SK-N-SH treated with all-trans-retinoic acid at 6 μM for 48 hours (cell line): Measurements from ENCODE around the gene AADACL3.

Experiments
- ARNTL ChIP-seq: fragments of 450-650 bp; formaldehyde crosslinking; IDR thresholded peaks from 2 replicates; pipeline ENCODE4 v1.5.0; 2020; ENCODE audit warnings: low read depth, mild to moderate bottlenecking, moderate library complexity, borderline replicate concordance
- BACH2 ChIP-seq: fragments of 250-450 bp; sonication (Bioruptor Pico); IDR thresholded peaks from 2 replicates; pipeline ENCODE4 v1.9.0; 2021; ENCODE audit warnings: mild to moderate bottlenecking, borderline replicate concordance
- CSDC2 ChIP-seq: fragments of 250-450 bp; sonication (Bioruptor Pico); IDR thresholded peaks from 2 replicates; pipeline ENCODE4 v1.5.0; 2020; ENCODE audit warnings: mild to moderate bottlenecking, moderate library complexity
- GLIS3 ChIP-seq: fragments of 250-450 bp; sonication (Bioruptor Pico); IDR thresholded peaks from 2 replicates; pipeline ENCODE4 v1.5.0; 2020; ENCODE audit warnings: mild to moderate bottlenecking, moderate library complexity
- SNAI2 ChIP-seq: fragments of 250-450 bp; sonication (Bioruptor Pico); IDR thresholded peaks from 2 replicates; pipeline ENCODE4 v1.5.0; 2020; ENCODE audit warnings: mild to moderate bottlenecking, moderate library complexity
- TCF4 ChIP-seq: fragments of 250-450 bp; sonication (Bioruptor Pico); IDR thresholded peaks from 2 replicates; pipeline ENCODE4 v1.8.0; 2021; ENCODE audit warnings: mild to moderate bottlenecking, moderate library complexity, borderline replicate concordance
- ZNF70 ChIP-seq: fragments of 450-650 bp; formaldehyde crosslinking; IDR thresholded peaks from 2 replicates; pipeline ENCODE4 v1.5.0; 2020; ENCODE audit warnings: mild to moderate bottlenecking, moderate library complexity
- TF ChIP-seq, protein P1 (sequence below): fragments of 250-450 bp; sonication (Bioruptor Pico); IDR thresholded peaks from 2 replicates; pipeline ENCODE4 v1.8.0; 2020; ENCODE audit warnings: mild to moderate bottlenecking, moderate library complexity, borderline replicate concordance
- TF ChIP-seq, protein P2 (sequence below): fragments of 250-450 bp; sonication (Bioruptor Pico); IDR thresholded peaks from 2 replicates; pipeline ENCODE4 v1.5.1; 2020; ENCODE audit warnings: low read depth, mild to moderate bottlenecking, moderate library complexity

DNA sequence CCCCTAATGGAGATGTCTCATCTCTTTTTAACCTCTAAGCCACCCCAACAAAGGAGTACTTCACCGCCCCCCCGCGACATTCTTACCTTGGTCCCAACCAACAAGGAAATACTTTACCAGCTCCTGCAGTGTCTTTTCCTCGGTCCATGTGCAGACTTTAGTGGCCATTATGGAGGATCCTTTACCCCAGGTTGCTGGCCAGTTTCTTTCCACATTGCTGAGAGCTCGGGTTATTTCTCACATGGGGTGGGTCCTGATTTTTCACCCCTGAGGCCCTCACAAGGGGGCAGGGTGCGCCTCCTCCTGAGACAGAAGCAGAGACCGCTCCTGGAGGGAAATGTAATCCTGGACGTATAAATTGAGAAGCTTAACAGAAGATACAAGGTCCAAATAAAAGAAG, 3.0 kb upstream of the AADACL3 start:
- TF ChIP-seq, protein P1, sequence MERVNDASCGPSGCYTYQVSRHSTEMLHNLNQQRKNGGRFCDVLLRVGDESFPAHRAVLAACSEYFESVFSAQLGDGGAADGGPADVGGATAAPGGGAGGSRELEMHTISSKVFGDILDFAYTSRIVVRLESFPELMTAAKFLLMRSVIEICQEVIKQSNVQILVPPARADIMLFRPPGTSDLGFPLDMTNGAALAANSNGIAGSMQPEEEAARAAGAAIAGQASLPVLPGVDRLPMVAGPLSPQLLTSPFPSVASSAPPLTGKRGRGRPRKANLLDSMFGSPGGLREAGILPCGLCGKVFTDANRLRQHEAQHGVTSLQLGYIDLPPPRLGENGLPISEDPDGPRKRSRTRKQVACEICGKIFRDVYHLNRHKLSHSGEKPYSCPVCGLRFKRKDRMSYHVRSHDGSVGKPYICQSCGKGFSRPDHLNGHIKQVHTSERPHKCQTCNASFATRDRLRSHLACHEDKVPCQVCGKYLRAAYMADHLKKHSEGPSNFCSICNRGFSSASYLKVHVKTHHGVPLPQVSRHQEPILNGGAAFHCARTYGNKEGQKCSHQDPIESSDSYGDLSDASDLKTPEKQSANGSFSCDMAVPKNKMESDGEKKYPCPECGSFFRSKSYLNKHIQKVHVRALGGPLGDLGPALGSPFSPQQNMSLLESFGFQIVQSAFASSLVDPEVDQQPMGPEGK = no peak
- TF ChIP-seq, protein P2, sequence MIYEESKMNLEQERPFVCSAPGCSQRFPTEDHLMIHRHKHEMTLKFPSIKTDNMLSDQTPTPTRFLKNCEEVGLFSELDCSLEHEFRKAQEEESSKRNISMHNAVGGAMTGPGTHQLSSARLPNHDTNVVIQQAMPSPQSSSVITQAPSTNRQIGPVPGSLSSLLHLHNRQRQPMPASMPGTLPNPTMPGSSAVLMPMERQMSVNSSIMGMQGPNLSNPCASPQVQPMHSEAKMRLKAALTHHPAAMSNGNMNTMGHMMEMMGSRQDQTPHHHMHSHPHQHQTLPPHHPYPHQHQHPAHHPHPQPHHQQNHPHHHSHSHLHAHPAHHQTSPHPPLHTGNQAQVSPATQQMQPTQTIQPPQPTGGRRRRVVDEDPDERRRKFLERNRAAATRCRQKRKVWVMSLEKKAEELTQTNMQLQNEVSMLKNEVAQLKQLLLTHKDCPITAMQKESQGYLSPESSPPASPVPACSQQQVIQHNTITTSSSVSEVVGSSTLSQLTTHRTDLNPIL (CRISPR knock-in tag) = no peak
- no peak for TF ChIP-seq GLIS3 (CRISPR knock-in tag)
- TF ChIP-seq BACH2 (CRISPR knock-in tag) = no peak
- no peak for TF ChIP-seq TCF4
- no peak for TF ChIP-seq ARNTL (CRISPR knock-in tag)
- TF ChIP-seq ZNF70 (CRISPR knock-in tag) = no peak
- TF ChIP-seq CSDC2 = no peak
- no peak for TF ChIP-seq SNAI2 (CRISPR knock-in tag)
